Uterus (tissue), 4 donors: Measurements from ENCODE around the gene SLC39A12. TPM values are rescaled to one million over a fixed set of nuclear protein-coding genes. Genes with fewer than 3 reads are reported as not detected.
A peak's percentile ranks its signal among the peaks of the same experiment; 100 is the strongest.

Source experiments
- DNase-seq, 2 donors: peaks; one replicate each; pipeline ENCODE4 v3.0.0-alpha.2; 2019 to 2020
- H3K27ac ChIP-seq, 2 donors: fragments of 200-600 bp; sonication (generic); 1 replicate in 1 of 2; 2 replicates in 1 of 2; pipeline ENCODE4 v1.5.1; 2016 to 2018
- H3K27me3 ChIP-seq, 2 donors: fragments of 200-600 bp; sonication (generic); one replicate each; pipeline ENCODE4 v1.5.1; 2018 to 2019; ENCODE audit warnings: control low read depth in 1 of 2
- H3K36me3 ChIP-seq, 2 donors: fragments of 200-600 bp; sonication (generic); one replicate each; pipeline ENCODE4 v1.5.1; 2019; ENCODE audit warnings: control low read depth in 1 of 2
- H3K4me1 ChIP-seq, 2 donors: fragments of 200-600 bp; sonication (generic); one replicate each; pipeline ENCODE4 v1.5.1; 2018 to 2019; ENCODE audit warnings: control low read depth in 1 of 2
- H3K4me3 ChIP-seq, 2 donors: fragments of 200-600 bp; sonication (generic); 1 replicate in 1 of 2; 2 replicates in 1 of 2; pipeline ENCODE4 v1.5.1; 2018 to 2019; ENCODE audit warnings: mild to moderate bottlenecking in 1 of 2
- H3K9me3 ChIP-seq, 2 donors: fragments of 200-600 bp; sonication (generic); one replicate each; pipeline ENCODE4 v1.5.1; 2019; ENCODE audit warnings: control low read depth in 1 of 2
- CTCF ChIP-seq, 4 experiments: fragments of 200-600 bp in 2 of 4; fragments of 450-650 bp in 2 of 4; sonication (generic) in 2 of 4; IDR thresholded peaks; one replicate each; pipeline ENCODE4 v1.5.1; 2016 to 2019; ENCODE audit warnings: antibody characterized with exemption in 4 of 4, mild to moderate bottlenecking in 2 of 4, moderate library complexity in 1 of 4
- POLR2A ChIP-seq, 2 donors: fragments of 450-650 bp; IDR thresholded peaks; one replicate each; pipeline ENCODE4 v1.6.1; 2016; ENCODE audit warnings: antibody characterized with exemption in 2 of 2, mild to moderate bottlenecking in 1 of 2, moderate library complexity in 1 of 2
- intact Hi-C: fragments of 100-400 bp; cut with DNase I; formaldehyde crosslinking; loops from one replicate; pipeline ENCODE4 v1.15.1; 2023; ENCODE audit warnings: low total_unique reads
- total RNA-seq, 4 donors: library from RNA; depleted of rRNA in 3 of 4; stranded (reverse); fragments of >200 nt in 3 of 4; gene quantifications; one replicate each; pipeline versions ENCODE4 v1.1.0 to v1.2.4, GENCODE V29; 2014 to 2023
- donor health status: DM: yes; HTN: yes; CAD: no.

Gene SLC39A12
- total RNA-seq, 4 donors from 2014 or later: not detected

- H3K4me1 ChIP-seq: no peaks in the 10 kb centered on the region
- H3K9me3 ChIP-seq: no peaks in the 10 kb centered on the region
- no peak overlapping the region for H3K27ac ChIP-seq
- no peak for DNase-seq
- no peaks in the 10 kb centered on the region for H3K36me3 ChIP-seq
- intact Hi-C loops: no loop called here
- H3K27me3 ChIP-seq: no peaks in the 10 kb centered on the region
- TF ChIP-seq CTCF (IDR thresholded peaks at IDR 0.05) (no peak), POLR2A (IDR thresholded peaks at IDR 0.05) (no peak)
- H3K4me3 ChIP-seq: no peak overlapping the region
Observed at GRCh38 chr10:18085855-18086254, 134.1 kb downstream of the SLC39A12 start.

GRCh38 chr10:18086746-18087145, 135.0 kb downstream of the SLC39A12 start:
- no peaks in the 10 kb centered on the region for H3K27me3 ChIP-seq
- intact Hi-C loops: no loop called here
- no peak overlapping the region for H3K4me3 ChIP-seq
- peak overlapping the region in 1 of 2 donors; percentile 54 for H3K27ac ChIP-seq
- no peaks in the 10 kb centered on the region for H3K4me1 ChIP-seq
- H3K9me3 ChIP-seq: no peaks in the 10 kb centered on the region
- no peaks in the 10 kb centered on the region for H3K36me3 ChIP-seq
- no peak for DNase-seq
- TF ChIP-seq POLR2A (IDR thresholded peaks at IDR 0.05) (no peak), CTCF (IDR thresholded peaks at IDR 0.05) (no peak)

GRCh38 chr10:18087355-18087754, 135.6 kb downstream of the SLC39A12 start:
- Histone ChIP-seq H3K27me3 (no peaks in the 10 kb centered on the region), H3K36me3 (no peaks in the 10 kb centered on the region), H3K4me3 (no peak overlapping the region), H3K27ac (peak overlapping the region; percentile 37 to 54), H3K4me1 (no peaks in the 10 kb centered on the region), H3K9me3 (no peaks in the 10 kb centered on the region)
- intact Hi-C loops: no loop called here
- TF ChIP-seq CTCF (IDR thresholded peaks at IDR 0.05) (no peak), POLR2A (IDR thresholded peaks at IDR 0.05) (no peak)
- DNase-seq: peak; percentile 35 to 49

Other genes with a start within 250 kb of the SLC39A12 start
- 1 to 10 TPM in 1 of 4 donors, under 1 TPM in 2, not detected in 1; 0.59 to 1.2 (median 0.73) TPM for gene TMEM236, start 199.7 kb upstream of the SLC39A12 start, total RNA-seq
- gene MRC1, start 142.6 kb upstream of the SLC39A12 start, total RNA-seq: 10 to 100 TPM; 14.9 to 51.8 (median 28.0) TPM
- 10 to 100 TPM; 19.4 to 33.0 (median 27.0) TPM for gene CACNB2, start 188.5 kb downstream of the SLC39A12 start, total RNA-seq